ENCODE measurements around the gene SMAD2. TPM values are rescaled to one million over a fixed set of nuclear protein-coding genes. Genes with fewer than 3 reads are reported as not detected.
A peak's percentile ranks its signal among the peaks of the same experiment; 100 is the strongest.

SMAD2 gene
- total RNA-seq, 1 experiment from 2014 or later = 21.3 TPM

DNA sequence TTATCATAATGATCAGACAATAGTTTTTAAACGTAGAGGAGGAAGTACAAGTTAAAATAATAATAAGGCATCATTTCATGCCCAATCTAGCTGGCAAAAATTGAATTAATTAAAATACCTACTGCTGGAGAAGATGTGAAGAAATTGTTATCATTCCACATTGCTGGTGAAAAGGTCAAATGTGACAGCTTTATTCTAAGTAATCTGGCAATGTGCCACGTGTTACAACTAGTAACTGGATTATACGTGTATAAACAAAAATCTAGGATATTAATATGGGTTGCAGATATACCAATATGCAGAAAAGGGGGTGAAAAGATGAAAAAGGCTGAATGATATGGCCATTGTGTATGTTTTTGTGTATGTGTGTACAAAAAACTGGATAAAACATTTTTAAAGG, 32.4 kb downstream of the SMAD2 start:
- DNase-seq (ENCODE audit: low spot score) = no peak

DNA sequence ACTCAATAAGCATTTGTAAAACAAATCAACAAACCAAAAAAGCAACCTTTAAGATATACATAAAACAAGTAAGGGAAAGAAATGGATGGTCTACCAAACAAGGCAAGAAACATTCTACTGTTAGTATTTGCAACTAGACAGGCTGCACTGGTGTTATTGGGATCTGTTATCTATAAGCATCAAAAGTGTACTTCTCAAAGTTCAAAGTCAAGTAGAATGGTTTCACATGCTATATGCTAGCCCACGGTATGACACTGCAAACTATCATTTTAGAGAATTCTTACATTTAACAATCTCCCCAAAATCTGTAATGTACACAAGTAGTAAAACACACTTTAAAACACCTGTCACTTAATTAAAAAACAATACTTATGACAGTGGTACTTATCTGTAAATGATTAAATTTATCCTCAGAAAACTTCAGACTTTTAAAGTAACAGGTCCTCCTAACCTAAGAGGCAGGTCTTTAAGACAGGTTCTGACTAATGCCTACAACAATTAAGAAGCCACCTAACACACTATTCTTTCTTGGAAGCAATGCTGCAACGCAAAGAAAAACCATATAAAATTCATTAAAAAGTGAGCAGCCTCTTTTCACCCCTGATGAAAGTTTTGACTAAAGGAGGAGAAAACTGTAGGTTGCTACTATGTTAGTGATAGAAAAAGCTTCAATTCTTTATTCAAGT, 34.8 kb downstream of the SMAD2 start:
- DNase-seq (ENCODE audit: low spot score) = no peak

DNA sequence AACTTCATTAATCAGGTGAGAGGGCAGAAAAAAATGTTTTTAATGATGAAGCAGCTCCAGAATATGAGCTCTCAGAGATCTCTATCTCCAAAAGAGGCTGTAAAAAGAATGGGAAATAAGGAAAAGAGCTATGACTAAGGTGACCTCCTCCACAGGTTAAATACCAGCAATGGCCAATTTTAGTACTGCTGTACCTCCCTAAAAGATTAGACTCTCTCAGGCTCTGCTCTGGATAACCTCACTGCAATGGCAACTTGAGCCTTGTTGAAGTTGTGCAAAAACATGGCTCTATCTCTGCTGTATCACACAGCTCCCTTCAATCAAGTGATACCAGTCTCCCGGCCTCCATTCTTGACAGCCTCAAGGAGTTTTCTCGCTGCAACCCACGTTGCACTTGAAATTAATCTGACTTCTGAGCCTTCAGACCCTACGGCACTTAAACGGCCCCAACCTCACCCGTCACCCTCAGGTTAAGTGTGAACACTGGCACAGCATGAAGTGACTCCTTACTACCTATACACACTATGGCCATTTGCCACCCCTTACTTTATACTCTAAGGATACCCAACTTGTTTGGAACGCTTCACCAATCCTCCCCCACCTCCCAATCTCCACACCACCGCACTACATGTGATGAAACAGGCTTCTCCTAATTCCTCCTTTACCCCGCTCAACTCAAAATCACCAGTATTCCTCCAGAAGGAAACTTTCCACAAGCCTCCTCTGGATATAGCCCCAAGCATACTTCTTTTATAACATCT, 36.3 kb downstream of the SMAD2 start:
- DNase-seq (ENCODE audit: low spot score) = no peak

DNA sequence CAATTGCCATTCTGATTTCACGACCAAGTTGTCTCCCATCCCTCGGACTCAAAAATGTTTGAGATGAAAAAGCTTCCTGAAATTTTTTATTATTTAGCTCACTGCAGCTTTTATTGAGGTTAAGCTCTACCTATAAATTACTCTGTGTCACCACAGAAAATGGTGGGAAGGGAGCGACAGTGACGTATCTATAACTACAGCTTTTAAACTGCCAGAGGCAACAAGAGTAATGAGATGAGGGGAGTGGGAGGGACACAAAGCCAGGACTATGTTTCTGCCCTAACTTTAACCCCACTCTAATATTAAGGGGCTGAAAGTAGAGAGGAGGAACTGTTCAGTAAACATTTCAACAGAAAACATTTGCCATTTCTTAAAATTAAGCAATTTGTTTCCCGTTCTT, 37.4 kb downstream of the SMAD2 start:
- DNase-seq (ENCODE audit: low spot score) = no peak

DNA sequence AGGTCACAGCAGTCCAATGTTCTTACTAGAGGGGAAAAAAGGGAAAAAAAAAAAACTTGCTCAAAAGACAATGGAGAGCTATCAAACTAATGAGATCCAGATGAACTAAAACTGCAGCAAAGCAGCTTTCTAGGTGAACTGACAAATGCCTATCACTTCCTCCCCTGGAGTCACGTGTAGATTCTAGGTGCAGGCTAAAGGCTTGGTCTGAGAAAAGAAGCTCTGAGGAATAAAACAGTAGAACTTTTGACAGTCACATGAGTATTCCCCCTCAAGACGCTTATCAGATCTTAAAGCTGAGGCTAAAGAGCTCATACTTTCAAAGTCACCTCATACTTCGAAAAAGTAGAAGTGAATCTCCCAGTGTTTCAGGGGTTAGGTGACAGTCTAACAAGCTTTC, 42.3 kb downstream of the SMAD2 start:
- DNase-seq (ENCODE audit: low spot score) = no peak

DNA sequence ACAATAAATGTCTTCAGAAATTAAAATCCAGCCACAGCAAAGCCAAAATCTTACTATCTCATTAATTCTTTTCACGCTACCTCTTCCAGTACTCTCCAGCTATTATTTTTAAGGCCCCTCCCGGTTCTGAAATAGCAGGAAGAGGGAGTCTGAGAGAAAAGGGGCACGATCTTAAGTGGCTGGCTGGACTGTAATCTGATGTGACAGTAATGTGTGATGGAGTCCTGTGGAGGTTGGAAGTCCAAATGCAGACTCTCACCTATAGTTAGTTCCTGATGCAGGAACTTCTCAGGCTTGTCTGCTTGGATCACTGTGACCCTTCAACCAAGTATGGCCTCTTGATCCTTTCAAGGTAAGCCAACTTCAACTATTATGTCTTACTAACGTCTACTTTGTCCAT, 43.2 kb downstream of the SMAD2 start:
- DNase-seq (ENCODE audit: low spot score) = no peak

DNA sequence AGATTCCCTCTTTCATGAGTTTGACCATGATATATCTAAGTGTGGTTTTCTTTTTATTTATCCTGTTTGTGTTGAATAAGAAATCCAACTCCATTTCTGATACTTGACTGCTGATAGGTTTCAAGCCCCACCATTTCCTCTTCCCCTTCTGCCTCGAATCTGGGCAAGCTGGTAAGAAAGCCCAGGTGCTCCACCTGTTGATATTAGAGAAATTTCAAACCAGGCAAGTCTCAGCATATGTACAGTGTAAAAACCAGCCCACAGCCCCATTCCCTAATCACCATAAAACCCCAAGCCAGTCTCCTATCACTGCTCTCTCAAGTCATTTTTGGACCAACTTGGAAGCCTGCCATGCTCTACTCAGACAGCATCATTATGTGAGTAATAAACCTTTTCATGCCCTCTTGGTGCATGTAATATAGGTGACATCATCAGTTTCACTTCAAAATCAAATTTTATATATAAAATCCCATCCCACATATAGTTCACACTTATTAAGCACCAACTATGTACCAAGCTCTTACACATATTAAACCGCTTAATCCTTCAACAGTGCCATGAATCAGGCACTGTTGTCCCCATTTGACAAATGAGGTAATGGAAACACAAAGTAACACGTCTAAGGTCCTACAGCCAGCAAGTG, 46.6 kb downstream of the SMAD2 start:
- DNase-seq (ENCODE audit: low spot score) = no peak

DNA sequence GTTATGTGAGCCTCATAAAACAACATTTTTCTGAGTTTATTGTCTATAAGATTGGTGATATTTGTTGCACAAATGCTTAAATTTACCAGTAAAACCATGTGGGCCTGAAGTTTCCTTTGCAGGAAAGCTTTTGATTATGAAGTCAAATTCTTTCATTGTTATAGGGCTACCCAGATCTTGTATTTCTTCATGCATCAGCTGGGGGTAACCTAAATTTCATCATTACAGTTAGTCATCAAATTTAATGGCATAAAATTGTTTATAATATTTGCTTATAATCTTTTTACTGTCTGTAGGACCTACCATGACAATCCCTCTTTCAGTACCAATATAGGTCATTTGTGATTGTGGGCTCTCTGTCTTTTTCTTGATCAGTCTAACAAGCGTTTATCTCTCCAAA, 47.8 kb downstream of the SMAD2 start:
- no peak for DNase-seq (ENCODE audit: low spot score)

DNA sequence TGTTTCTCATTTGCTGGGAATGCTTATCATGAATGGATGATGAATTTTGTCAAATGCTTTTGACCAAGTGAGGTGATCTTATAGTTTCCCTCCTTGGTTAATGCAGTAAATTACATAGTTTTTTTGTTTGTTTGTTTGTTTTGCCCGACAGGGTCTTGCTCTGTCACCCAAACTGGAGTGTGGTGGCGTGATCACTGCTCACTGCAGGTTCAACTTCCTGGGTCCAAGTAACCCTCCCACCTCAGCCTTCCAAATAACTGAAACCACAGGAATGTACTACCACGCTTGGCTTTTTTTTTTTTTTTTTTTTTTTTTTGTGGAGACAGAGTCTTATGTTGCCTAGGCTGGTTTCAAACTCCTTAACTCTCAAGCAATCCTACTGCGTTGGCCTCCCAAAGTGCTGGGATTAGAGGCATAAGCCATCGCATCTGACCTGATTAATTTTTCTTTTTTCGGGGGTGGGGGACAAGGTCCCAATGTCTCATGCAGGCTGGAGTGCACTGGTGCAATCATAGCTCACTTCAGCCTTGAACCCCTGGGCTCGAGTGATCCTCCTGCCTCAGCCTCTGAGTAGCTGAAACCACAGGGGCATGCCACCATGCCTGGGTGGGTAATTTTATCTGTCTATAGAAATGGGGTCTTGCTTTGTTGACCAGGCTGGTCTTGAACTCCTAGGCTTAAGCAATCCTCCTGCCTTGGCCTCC, 48.6 kb downstream of the SMAD2 start:
- DNase-seq (ENCODE audit: low spot score) = peak; percentile 27

DNA sequence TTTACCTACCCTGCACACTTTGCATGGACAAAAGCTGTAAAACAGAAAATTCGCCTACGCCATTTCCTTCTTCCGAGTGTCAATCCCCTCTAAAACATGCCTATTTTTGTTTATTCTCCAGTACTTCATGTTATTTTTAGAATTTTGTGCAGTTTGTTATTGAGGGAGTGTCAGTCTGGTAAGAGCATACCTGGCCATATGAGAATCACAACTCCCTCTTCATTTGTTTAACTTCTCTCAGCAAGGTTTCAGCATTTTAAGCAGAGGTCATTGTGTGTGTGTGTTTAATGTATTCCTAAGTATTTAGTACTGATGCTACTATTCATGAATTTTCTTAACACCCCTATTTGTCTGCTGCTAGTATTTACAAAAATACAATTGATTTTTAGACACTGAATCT, 49.4 kb downstream of the SMAD2 start:
- no peak for DNase-seq (ENCODE audit: low spot score)

DNA sequence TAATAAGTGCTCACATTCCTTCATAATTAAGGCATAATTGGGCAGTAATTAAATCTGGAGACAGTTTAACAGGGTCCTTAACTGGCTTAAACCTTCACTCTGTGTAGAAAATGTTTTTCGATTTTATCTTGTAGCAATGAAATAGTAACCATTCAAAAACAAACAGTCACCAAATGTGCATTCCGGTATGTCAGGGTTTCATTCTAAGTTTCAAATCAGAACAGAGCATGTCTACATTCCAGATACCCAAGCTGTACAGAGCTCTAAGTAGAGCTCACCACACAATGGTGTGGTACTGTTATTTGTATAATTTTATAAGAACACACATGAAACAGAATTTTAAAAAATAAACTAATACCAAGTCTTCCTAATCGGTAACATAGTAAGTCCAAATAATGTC, 52.6 kb downstream of the SMAD2 start:
- no peak for DNase-seq (ENCODE audit: low spot score)

DNA sequence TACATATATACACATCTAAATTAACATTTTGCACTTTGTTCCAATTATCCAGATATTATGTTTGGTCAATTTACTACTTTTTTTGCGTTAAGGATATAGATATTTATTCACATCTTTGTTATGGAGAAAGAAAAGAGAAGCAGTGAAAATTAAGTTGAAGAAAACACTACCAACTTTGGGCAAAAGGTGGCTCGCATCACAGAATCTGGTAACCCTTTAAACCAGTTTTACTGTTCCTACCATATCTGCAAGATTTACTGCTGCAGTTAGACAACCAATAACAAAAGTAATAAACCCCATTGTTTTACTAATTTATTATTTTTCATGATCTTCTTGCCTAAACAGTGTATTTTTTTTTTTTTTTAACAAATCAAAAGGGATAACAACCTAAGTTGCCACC, 53.6 kb downstream of the SMAD2 start:
- no peak for DNase-seq (ENCODE audit: low spot score)

DNA sequence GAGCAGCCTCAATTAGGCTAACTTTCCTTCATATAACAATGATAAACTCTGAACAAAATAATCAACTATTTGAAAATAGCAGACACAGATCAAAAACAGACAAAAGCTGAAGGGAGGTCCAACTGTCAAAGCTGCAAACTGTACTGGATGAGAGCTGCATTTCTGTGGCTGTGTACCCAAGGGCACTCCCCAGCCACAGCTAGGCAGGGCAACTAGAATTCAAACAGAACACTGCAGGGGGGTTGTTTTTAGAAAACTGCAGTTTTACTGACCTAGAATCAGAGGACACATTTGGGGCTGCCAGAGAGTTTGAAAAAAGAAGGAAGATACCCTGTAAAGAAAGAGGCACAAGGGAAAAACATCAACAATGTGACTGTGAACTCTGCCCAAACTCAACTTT, 56.8 kb downstream of the SMAD2 start:
- no peak for DNase-seq (ENCODE audit: low spot score)

DNA sequence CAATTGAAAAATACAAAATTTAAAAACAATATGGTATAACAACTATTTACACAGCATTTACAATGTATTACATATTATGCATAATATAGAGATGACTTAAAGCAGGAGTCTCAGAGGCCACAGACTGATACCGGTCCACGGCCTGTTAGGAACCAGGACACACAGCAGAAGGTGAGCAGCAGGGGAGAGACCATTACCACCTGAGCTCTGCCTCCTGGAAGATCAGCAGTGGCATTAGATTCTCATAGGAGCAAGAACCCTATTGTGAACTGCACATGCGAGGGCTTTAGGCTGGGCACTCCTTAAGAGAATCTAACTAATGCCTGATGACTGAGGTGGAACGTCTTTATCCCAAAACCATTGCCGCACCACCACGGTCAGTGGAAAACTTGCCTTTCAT, 58.0 kb downstream of the SMAD2 start:
- no peak for DNase-seq (ENCODE audit: low spot score)

DNA sequence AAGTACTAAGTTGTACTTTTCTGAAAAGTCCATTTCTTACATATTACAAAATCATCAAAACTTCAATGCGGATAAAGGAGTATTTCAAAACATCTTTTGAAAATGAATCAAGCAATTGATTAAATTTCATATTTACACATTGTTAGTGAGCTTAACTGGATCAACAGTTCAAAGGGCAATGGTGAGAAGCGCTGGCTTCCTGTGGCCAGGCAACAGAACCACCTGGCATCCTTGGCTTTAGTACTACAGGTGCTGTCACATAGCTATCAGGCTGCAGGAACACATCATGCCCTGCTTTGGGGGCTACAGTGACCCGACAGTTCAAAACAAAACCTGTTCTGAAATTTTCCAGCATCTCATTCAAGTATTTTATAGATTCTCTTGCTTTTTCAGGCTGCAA, 59.2 kb downstream of the SMAD2 start:
- no peak for DNase-seq (ENCODE audit: low spot score)

DNA sequence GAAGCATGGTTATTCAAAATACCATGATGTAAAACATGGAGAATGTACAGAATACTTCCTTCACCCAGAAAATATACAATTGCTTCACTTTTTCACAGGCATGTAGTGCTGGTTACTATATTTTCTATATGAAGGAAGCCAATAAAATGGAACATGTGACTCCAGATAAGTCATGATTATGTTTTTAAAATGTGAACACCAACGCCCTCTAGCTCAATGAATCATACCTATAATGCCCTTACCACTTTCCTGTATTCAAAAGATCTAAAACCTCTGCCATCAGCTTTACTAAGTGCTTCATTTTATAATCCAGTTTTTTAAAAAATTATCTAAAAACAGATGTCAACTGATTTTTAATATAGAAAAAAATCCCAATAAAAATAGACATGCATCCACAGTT, 59.9 kb downstream of the SMAD2 start:
- DNase-seq (ENCODE audit: low spot score) = peak; percentile 3

DNA sequence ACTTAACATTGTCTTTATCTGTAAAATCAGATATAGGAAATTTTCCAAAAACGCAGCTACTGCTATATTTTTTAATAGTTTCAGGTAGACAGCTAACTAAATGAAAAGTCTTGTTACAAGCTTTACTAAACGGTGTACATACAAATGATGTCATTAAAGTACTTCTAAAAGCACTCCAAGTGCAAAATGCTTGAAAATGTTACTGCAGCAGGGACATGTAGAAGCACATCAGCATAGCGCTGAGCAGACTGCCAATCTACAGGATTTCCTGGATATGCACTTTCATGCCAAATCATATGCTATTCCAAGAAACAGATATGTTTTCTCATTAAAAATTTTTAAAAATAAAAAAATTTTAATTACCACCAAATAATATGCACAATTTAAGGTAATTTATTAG, 61.7 kb downstream of the SMAD2 start:
- no peak for DNase-seq (ENCODE audit: low spot score)

DNA sequence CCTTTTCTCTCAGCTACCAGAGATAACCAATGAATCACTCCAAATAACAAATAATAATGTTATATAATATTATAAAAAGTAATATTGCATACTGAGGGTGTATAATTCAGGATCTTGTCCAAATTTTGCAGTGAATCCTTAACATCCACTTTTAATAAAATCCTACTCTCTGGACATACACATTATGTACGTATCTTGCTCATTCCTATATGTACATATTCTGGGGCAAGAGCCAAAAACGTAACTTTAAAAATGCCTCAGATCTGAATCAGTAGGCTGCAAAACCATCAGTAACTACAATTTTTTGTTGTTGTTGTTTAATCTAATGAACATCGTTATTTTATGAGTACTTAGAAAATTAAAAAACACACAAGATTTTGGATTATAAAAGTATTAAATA, 65.3 kb downstream of the SMAD2 start:
- no peak for DNase-seq (ENCODE audit: low spot score)

DNA sequence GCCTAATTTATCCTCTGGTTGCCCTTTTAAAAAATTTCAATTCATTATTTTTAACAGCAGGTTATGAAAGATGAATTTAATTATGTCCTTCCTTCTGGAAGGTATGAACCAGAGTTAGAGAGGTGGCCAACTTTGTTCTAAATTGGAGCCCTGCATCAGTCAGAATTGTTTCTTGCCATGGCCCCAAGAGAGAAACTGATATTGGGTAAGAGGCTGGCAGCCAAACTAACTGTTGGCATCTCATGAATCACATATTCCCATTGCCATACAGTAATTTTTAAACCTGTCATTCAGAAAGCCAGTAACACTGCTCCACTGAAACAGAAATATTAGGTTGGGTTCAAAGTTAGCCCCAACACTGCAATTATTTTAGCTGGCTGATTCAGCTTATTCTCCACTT, 67.4 kb downstream of the SMAD2 start:
- DNase-seq (ENCODE audit: low spot score) = no peak

DNA sequence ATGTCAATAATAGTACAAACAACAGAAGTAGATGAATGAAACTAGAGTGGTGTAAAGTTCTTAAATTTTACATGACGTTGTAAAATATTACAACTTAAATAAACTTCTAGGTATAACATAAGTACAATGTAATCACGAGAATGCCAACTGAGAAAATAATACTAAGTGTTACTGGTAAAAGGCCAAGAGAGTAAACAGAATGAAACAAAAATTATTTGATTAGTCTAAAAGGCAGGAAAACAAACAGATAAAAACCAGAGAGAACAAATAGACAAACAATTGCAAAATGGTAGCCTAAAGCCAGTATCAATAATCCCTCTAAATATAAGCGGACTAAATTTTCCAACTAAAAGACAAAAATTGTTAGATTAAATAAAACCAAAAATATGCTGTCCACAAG, 71.9 kb downstream of the SMAD2 start:
- no peak for DNase-seq (ENCODE audit: low spot score)

DNA sequence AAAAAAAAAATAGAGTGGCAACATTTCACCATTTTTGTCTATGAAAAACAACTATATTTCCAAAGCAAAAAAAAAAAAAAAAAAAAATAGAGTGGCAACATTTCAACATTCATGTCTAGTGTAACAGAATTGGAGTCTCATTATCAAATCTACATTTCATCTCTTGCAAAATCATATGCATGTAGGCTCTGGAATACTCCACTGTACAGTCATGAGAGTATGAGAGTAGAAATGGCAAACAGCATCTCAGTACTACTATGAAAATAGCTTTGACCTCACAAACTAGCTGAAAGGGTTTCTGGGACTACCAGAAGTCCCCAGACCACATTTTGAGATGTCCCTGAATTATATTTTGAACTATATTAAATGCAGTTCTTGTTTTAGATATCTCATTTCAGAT, 82.8 kb downstream of the SMAD2 start:
- no peak for DNase-seq (ENCODE audit: low spot score)

DNA sequence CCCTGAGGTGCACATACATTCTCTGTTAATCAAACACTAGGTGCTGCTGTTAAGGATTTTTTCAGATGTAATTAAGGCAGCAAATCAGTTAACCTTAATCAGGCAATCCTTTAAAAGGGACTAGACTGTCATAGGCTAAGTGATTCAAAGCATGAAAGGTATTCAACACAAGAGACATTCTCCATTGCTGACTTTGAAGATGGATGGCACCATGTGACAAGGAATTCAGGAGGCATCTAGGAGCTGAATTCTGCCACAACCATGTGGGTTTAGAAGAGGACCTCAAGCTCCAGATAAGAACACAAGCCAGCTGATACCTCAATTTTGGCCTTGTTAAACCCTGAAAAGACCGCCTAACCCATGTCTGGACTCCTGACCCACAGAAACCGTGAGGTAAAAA, 84.0 kb downstream of the SMAD2 start:
- DNase-seq (ENCODE audit: low spot score) = no peak
